SK-N-MC (cell line): ENCODE measurements around the gene PSD4.

Source experiments
- EZH2 ChIP-seq: fragments of 200-600 bp; sonication (generic); IDR thresholded peaks from one replicate; pipeline ENCODE4 v1.6.1; 2017; ENCODE audit warnings: antibody characterized with exemption
- FOXP2 ChIP-seq: optimal IDR thresholded peaks from 2 replicates; pipeline ENCODE3; 2011; ENCODE audit warnings: mild to moderate bottlenecking, moderate library complexity; ENCODE audit not compliant: insufficient read depth; ENCODE audit errors: extremely low read length, control extremely low read depth
- POLR2AphosphoS5 ChIP-seq: IDR thresholded peaks from 2 replicates; pipeline ENCODE4 v1.6.1; 2012; ENCODE audit warnings: mild to moderate bottlenecking, low read depth, low read length, borderline replicate concordance

- TF ChIP-seq EZH2 (no peak), POLR2AphosphoS5 (no peak), FOXP2 (no peak)
Measured at GRCh38 chr2:113240150-113240914, 66.6 kb downstream of the PSD4 start.
